Right lung (tissue), 5 donors: ENCODE measurements around the gene OAT. TPM values are rescaled to one million over a fixed set of nuclear protein-coding genes. Genes with fewer than 3 reads are reported as not detected.
"Not testable (repeated sequence)": the region's sequence is repeated elsewhere in the genome, so short reads cannot be mapped to it uniquely, and the experiment has no call there.

Experiments
- DNase-seq, 2 donors: peaks; one replicate each; pipeline ENCODE4 v3.0.0-alpha.2; 2013
- polyA plus RNA-seq, 5 donors: library from polyadenylated mRNA; unstranded; fragments of 120-200 nt; gene quantifications; one replicate each; pipeline versions ENCODE4 v1.2.1 to v1.2.3, GENCODE V29; 2013; ENCODE audit warnings: inconsistent platforms in 1 of 5, low replicate concordance in 1 of 5; ENCODE audit not compliant: insufficient read length in 5 of 5, insufficient read depth in 1 of 5

Gene OAT
- polyA plus RNA-seq, 5 donors, result 81.5 to 112 (median 90.3) TPM

DNA sequence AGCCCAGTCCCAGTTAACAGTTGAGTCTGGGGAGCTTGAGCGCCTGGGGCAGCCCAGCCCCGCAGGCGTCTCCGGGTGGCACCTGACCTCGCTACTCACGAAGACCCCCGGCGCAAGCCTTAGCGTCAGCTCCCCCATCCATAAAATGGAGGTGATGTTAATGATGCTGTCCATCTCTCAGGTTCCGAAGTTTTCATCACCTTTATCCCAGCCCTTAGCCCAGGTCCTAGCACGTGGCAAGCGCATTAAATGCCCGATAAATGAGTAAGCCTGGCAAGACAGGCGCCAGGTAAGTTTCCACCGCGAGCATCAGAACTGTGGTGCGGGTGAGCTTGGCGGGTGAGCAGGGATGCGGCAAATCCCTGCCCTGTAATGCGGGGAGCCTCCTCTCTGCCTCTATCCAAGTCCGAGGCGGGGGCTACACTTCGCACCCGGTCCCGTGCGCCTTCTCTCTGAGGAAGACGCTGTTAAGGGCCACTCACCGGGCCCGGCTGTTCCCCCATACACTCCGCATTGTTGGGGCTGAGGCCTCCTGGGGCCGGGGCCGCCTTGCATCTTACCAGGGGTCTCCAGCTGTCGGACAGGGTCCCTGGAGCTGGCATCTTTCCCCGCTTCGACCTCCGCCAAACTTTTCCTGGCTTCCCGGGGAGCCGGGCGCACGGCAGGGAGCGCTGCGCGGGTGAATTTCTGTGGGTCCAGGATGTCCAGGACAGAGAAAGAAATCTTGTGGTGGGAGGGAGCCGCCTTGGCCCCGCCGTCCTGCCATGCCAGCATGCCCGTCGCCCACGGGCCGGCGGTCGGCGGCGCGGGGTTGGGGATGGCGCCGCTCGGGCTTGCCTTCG, 30.7 kb upstream of the OAT start:
- no peak for DNase-seq

DNA sequence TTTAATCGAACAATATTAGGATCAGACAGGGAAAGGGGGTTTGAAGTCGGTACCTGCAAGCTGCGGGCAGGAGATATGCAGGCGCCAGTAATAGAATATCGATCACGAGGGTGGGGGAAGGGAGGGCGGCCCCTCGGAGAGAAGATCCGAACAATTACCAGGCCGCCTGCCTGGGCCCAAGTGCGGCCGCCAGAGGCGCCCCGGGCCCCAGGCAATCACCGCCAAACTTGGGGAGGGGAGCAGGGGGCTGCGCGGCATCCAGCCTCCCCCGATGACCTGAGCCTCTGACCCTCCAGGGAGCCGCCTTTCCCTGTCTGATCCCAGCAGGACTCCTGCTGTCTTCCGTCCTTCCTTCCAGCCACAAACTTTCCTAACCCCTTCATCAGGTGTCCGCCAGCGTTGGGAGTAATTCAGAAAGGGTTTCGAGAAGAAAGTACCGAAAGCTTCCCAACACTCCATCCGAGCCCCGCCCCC, 30.0 kb upstream of the OAT start:
- DNase-seq, result no peak

DNA sequence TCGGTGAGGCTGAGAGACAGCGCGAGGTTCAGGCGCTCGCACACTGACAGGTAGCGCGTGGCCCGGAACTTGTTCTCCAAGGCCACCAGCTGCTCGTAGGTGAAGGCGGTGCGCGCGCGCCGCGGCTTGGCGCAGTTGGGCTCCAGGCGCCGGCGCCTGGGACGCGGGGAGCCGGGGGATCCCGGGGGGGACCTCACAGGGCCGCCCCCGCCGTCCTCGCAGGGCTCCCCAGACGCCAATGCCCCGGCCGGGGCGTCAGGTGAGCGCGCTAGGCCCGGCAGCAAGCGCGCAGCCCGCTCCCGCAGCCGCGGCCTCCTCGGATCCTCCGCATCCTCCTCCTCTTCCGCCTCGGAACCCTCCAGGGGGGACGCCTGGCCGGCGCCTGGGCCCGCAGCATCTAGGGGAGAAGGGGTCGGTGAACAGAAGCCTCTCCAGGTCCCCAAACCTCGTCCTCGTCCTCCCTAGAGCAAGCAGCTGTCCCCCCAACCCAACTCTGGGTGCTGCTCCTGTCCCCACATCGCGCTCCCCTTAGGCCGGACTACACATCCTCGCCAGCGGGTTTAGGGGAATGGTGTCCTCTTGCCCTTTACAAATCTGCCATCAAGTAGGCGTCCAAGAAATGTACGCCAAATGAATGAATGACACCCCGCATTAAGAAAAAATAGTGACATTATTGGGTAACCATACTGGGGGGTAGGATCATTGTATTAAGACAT, 29.2 kb upstream of the OAT start:
- no peak for DNase-seq

DNA sequence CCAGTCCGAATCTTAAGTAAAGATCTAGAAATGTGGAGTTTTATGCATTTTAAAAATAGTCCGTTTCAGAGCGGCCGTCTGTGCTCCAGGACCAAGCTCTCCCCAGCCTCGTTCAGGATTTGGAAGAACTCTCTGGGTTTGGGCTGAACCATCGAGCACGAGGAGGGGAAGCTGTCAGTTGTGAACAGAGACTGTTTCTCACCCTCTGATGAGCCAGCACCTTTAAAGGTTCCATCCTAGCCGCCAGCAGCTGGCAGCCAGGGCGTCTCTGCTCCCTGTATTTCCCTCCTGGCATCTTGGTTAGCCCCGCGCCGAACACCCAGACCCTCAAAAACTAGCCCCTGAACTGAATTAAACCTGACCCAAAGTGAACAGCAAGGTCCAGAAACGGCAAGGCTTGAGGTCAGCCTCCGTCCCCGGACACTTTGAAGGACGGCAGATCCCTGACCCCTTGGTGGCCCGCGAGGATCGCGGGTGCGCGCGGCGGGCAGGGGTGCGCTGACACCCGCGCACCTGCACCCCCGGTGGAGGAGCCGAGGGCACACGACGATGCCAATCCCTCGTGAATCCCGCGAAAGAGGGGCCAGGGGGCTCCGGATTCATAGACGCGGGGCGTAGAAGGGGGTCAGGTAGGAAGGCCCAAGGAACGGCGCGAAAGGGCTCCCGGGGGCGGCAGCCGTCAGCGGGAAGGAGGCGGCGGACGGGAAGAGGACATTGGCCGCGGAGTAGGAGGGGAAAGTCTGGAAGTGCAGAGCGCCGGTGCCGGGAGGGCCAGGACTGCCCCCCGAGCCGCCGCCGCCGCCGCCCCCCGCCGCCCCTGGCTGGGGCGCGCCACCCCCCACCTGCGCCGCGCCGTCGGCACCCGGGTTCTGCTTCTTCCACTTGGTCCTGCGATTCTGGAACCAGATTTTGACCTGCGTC, 28.4 kb upstream of the OAT start:
- no peak for DNase-seq

GRCh38 chr10:124441694-124442093, 23.0 kb upstream of the OAT start:
- DNase-seq, result not testable (repeated sequence)

DNA sequence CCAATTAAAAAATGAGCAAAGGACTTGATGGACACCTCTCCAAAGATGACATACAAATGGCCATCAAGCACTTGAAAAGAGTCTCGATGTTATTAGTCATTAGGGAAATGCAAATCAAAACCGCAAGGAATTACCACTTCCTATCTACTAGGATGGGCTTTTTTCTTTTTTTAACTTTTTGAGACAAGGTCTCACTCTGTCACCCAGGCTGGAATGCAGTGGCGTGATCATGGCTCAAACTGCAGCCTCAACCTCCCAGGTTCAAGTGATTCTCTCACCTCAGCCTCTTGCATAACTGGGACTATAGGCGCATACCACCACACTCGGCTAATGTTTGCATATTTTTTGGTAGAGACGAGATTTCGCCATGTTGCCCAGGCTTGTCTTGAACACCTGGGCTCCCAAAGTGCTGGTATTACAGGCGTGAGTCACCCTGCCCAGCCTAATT, 17.5 kb upstream of the OAT start:
- DNase-seq, result no peak

DNA sequence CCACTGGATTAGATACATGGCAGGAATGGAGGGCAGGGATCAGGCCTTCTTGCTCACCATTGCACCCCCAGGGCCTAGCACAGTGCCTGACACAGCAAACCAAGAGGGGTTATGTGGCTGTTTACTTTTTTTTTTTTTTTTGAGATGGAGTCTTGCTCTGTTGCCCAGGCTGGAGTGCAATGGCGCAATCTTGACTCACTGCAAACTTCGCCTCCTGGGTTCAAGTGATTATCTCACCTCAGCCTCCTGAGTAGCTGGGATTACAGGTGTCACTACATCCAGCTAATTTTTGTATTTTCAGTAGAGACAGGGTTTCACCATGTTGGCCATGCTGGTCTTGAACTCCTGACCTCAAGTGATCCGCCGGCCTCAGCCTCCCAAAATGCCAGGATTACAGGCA, 17.0 kb upstream of the OAT start:
- DNase-seq, result not testable (repeated sequence)

DNA sequence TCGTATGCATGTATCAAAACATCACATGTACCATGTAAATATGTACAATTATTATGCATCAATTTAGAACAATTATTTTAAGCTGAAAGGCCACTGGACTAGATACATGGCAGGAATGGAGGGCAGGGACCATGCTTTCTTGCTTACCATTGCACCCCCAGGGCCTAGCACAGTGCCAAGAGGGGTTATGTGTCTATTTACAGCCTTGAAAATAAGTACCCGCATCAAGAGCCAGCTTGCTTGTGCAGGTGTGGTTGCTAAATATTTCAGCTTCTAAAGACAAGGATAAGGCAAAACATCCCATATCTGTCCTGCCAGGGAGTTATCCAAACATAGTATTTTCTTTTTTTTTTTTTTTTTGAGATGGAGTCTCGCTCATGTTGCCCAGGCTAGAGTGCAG, 14.7 kb upstream of the OAT start:
- no peak for DNase-seq

DNA sequence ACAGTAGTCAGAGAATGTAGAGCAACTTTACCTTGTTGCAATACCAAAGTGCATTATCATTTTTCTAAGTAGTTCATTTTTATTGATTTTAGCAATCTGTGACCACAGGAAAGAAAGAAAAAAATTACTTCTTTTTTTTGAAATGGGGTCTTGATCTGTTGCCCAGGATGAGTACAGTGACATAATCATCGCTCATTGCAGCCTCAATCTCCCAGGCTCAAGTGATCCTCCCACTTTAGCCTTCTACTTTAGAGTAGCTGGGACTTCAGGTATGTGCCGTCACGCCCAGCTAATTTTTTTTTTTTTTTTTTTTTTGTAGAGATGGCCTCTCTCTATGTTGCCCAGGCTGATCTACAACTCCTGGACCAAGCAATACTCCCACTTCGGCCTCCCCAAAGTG, 11.4 kb upstream of the OAT start:
- no peak for DNase-seq

DNA sequence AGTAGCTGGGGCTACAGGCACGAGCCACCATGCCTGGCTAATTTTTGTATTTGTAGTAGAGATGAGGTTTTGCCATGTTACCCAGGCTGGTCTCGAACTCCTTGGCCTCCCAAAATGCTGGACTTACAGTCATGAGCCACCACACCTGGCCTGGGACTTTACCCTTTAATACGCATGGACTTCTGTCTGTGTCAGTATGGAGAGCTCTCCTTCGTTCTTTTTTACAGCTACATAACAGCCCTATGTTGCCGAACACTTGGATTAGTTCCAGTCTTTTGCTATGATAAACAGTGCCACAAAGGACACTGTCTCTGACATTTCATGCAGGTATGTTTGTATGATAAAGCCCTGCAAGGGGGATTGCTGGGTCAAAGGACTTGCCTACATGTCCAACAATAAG, 10.9 kb upstream of the OAT start:
- DNase-seq, result no peak

GRCh38 chr10:124428207-124428777, 9.6 kb upstream of the OAT start:
- DNase-seq, result no peak

GRCh38 chr10:124425227-124425962, 6.7 kb upstream of the OAT start:
- DNase-seq, result no peak

GRCh38 chr10:124423813-124424212, 5.1 kb upstream of the OAT start:
- DNase-seq, result no peak

- DNase-seq, result no peak
Measured at GRCh38 chr10:124422742-124423141, 4.0 kb upstream of the OAT start.

GRCh38 chr10:124420254-124420653, 1.5 kb upstream of the OAT start:
- no peak for DNase-seq

DNA sequence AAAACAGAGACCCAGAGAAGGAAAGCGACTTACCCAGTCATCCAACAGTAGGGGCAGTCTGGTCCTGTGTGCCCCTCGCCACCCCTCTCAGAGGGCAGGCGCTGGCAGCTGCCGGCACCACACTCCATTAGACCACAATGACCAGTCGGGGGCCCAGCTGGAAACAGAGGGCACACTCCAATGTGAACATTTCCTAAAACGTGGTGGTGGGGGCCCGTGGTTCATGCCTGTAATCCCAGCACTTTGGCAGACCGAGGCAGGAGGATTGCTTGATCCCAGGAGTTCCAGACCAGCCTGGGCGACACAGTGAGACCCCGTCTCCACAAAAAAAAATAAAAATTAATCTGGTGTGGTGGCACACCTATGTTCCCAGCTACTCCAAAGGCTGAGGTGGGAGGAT, 912 bp upstream of the OAT start:
- DNase-seq, result no peak

- DNase-seq, result peak; percentile 51 to 62
Measured at GRCh38 chr10:124417895-124418725, 613 bp downstream of the OAT start.

- DNase-seq, result peak in 1 of 2 donors; percentile 42
Measured at GRCh38 chr10:124416733-124417132, 2.0 kb downstream of the OAT start.

DNA sequence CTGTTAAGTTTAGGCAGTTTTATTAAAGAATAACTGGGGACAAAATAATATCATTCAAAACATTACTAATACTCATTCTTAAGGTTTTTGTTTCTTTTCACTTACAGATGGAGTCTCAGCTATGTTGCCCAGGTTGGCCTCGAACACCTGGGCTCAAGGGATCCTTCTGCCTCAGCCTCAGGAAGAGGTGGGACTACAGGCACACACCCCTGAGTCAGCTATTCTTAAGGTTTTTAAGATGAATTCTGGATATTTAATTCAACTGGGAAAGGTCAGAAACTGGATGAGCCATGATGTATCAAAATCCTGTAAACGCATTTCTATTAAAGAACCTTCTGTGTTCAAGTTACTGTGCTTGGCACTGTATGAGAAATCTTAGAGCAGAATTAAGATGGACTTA, 3.5 kb downstream of the OAT start:
- DNase-seq, result no peak

- DNase-seq, result peak; percentile 56 to 63
Measured at GRCh38 chr10:124414076-124414475, 4.6 kb downstream of the OAT start.
